Glutamatergic neuron (in vitro differentiated cells): ENCODE data around the gene TRAF3IP3. TPM values are rescaled to one million over a fixed set of nuclear protein-coding genes. Genes with fewer than 3 reads are reported as not detected.

Experiments
- DNase-seq: peaks from one replicate; pipeline ENCODE4 v3.0.0; 2022
- H3K27ac Mint-ChIP-seq: one replicate; pipeline ENCODE4 v1.8.0; 2020; ENCODE audit warnings: mild to moderate bottlenecking, mixed read lengths, inconsistent platforms; ENCODE audit not compliant: unreplicated experiment
- H3K27me3 Mint-ChIP-seq: one replicate; pipeline ENCODE4 v1.8.0; 2020; ENCODE audit warnings: mild to moderate bottlenecking, moderate library complexity, mixed read lengths, inconsistent platforms; ENCODE audit not compliant: unreplicated experiment
- H3K36me3 Mint-ChIP-seq: one replicate; pipeline ENCODE4 v1.8.0; 2020; ENCODE audit warnings: mild to moderate bottlenecking, mixed read lengths, inconsistent platforms; ENCODE audit not compliant: unreplicated experiment
- H3K4me1 Mint-ChIP-seq: one replicate; pipeline ENCODE4 v1.8.0; 2020; ENCODE audit warnings: mild to moderate bottlenecking, low read depth, mixed read lengths, inconsistent platforms; ENCODE audit not compliant: unreplicated experiment
- H3K4me3 Mint-ChIP-seq: one replicate; pipeline ENCODE4 v1.8.0; 2020; ENCODE audit warnings: mild to moderate bottlenecking, mixed read lengths, inconsistent platforms; ENCODE audit not compliant: unreplicated experiment
- H3K9me3 Mint-ChIP-seq: one replicate; pipeline ENCODE4 v1.8.0; 2020; ENCODE audit warnings: mild to moderate bottlenecking, moderate library complexity, mixed read lengths, inconsistent platforms; ENCODE audit not compliant: unreplicated experiment
- CTCF ChIP-seq: fragments of 200-600 bp; sonication (generic); IDR thresholded peaks from one replicate; pipeline ENCODE4 v1.5.0; 2021; ENCODE audit not compliant: partially characterized antibody, unreplicated experiment
- total RNA-seq: library from RNA; stranded (reverse); fragmentation: NEBNext Ultra II Directional; extraction: Animal tissue kit (Norgen Biotek cat#: 25700); gene quantifications from one replicate; pipeline ENCODE4 v1.2.1, GENCODE V29; 2021; ENCODE audit not compliant: unreplicated experiment

TRAF3IP3 gene
- total RNA-seq, 1 donor from 2014 or later = not detected

GRCh38 chr1:209822706-209823105 is 66.9 kb downstream of the TRAF3IP3 start:
- DNase-seq = no peak
- no peaks in the 10 kb centered on the region for H3K27me3 Mint-ChIP-seq
- no peak for TF ChIP-seq CTCF

GRCh38 chr1:209823143-209824041 is 67.5 kb downstream of the TRAF3IP3 start:
- no peaks in the 10 kb centered on the region for H3K36me3 Mint-ChIP-seq

More at GRCh38 chr1:209822706-209823105, 66.9 kb downstream of the TRAF3IP3 start:
- Mint-ChIP-seq H3K4me3 (no peak overlapping the region), H3K36me3 (no peaks in the 10 kb centered on the region), H3K27ac (no peak overlapping the region), H3K4me1 (peaks cover 3% of the 10 kb centered on the region), H3K9me3 (no peaks in the 10 kb centered on the region)

GRCh38 chr1:209825591-209826434 is 70.0 kb downstream of the TRAF3IP3 start:
- H3K4me3 Mint-ChIP-seq = no peak overlapping the region
- peaks cover 4% of the 10 kb centered on the region for H3K4me1 Mint-ChIP-seq
- DNase-seq = no peak
- no peak overlapping the region for H3K27ac Mint-ChIP-seq
- H3K27me3 Mint-ChIP-seq = no peaks in the 10 kb centered on the region
- H3K9me3 Mint-ChIP-seq = no peaks in the 10 kb centered on the region
- TF ChIP-seq CTCF = no peak
- no peaks in the 10 kb centered on the region for H3K36me3 Mint-ChIP-seq

More at GRCh38 chr1:209823143-209824041, 67.5 kb downstream of the TRAF3IP3 start:
- H3K9me3 Mint-ChIP-seq = no peaks in the 10 kb centered on the region
- H3K27me3 Mint-ChIP-seq = no peaks in the 10 kb centered on the region
- peaks cover 2% of the 10 kb centered on the region for H3K4me1 Mint-ChIP-seq
- DNase-seq = no peak
- no peak overlapping the region for H3K27ac Mint-ChIP-seq
- TF ChIP-seq CTCF = peak; percentile 90
- H3K4me3 Mint-ChIP-seq = no peak overlapping the region

- peak within 1 kb of the TSS; percentile 89 for H3K4me3 Mint-ChIP-seq
- TF ChIP-seq CTCF = peak; percentile 41
- no peaks in the 10 kb centered on the region for H3K27me3 Mint-ChIP-seq
- DNase-seq = peak; percentile 93
- H3K4me1 Mint-ChIP-seq = peaks cover 4% of the 10 kb centered on the region
- H3K36me3 Mint-ChIP-seq = no peaks in the 10 kb centered on the region
- H3K27ac Mint-ChIP-seq = peak within 1 kb of the TSS; percentile 93
- no peaks in the 10 kb centered on the region for H3K9me3 Mint-ChIP-seq
Measured at GRCh38 chr1:209827384-209828262, 71.8 kb downstream of the TRAF3IP3 start, which contains the start of gene UTP25. UTP25 (plus strand) TSS chr1:209827972; CDS start chr1:209828064, 92 bp downstream.
